H1 (cell line): ENCODE results near the gene ABCF3. TPM values are rescaled to one million over a fixed set of nuclear protein-coding genes. Genes with fewer than 3 reads are reported as not detected.

Source experiments
- polyA plus RNA-seq, 7 experiments: library from polyadenylated mRNA; depleted of rRNA in 3 of 7; stranded (reverse) in 5 of 7; unstranded in 2 of 7; fragments of >200 nt in 5 of 7; fragments of 200-250 nt in 2 of 7; gene quantifications; 1 replicate in 5 of 7; 2 replicates in 1 of 7; 4 replicates in 1 of 7; pipeline versions ENCODE4 v1.2.1 to v1.2.3, GENCODE V29; 2011 to 2013; ENCODE audit warnings: missing spikeins in 2 of 7, mixed read lengths in 2 of 7
- total RNA-seq: library from RNA; stranded (reverse); fragmentation: NEBNext Ultra II Directional; extraction: Animal tissue kit (Norgen Biotek cat#: 25700); gene quantifications from 2 replicates; pipeline ENCODE4 v1.2.1, GENCODE V29; 2021
- TF ChIP-seq, protein P1 (sequence below): IDR thresholded peaks from 2 replicates; pipeline ENCODE4 v1.6.1; 2011; ENCODE audit warnings: low read length, improper control_type of control experiment

Gene ABCF3
- total and polyA plus RNA-seq, 2 of the 8 experiments (the other 6 are each of a cell fraction or from before 2014, with no cell fraction given) = 51.6 to 57.8 TPM

DNA sequence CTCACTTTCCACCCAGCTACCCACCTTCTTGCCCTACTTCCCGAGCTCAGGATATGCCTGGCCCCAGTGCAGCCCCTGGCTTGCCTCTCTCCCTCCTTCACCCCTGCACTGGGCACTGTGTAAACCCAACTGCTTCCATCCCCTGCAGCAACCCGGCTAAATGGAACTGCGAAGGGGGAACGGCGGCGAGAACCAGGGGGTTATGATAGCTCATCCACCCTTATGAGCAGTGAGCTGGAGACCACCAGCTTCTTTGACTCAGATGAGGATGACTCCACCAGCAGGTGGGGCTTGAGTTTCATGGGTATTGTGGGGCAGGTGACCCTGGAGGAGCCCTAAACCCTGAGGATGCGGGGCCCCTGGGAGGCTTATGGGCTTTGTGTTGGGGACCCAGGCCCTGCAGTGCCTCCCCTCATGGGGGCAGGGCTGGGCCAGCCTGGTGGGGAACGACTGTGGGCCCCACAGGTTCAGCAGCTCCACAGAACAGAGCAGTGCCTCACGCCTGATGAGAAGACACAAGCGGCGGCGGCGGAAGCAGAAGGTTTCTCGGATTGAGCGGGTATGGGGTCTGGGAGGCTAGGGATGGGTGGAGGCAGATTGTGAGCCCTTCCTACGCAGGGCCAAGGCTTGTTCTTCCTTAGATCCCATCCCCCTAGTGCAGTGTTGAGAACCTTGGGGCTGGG, 21.2 kb upstream of the ABCF3 start (continued):
- TF ChIP-seq, protein P1, sequence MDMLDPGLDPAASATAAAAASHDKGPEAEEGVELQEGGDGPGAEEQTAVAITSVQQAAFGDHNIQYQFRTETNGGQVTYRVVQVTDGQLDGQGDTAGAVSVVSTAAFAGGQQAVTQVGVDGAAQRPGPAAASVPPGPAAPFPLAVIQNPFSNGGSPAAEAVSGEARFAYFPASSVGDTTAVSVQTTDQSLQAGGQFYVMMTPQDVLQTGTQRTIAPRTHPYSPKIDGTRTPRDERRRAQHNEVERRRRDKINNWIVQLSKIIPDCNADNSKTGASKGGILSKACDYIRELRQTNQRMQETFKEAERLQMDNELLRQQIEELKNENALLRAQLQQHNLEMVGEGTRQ = no peak
